ENCODE measurements around the gene MAP3K10. TPM values are rescaled to one million over a fixed set of nuclear protein-coding genes. Genes with fewer than 3 reads are reported as not detected.

Gene MAP3K10
- polyA plus RNA-seq, 1 donor from 2014 or later: 18.3 TPM

- TF ChIP-seq EZH2 (IDR thresholded peaks at IDR 0.05; ENCODE audit: borderline replicate concordance, insufficient read depth, low read length, poor library complexity, severe bottlenecking) (no peak), SMC3 (conservative IDR thresholded peaks at IDR 0.05; ENCODE audit: poor library complexity) (no peak), POLR2AphosphoS5 (IDR thresholded peaks at IDR 0.05) (no peak), CTCF (IDR thresholded peaks at IDR 0.05; ENCODE audit: poor library complexity, severe bottlenecking) (no peak), RAD21 (conservative IDR thresholded peaks at IDR 0.05) (no peak), EP300 (conservative IDR thresholded peaks at IDR 0.05; ENCODE audit: poor library complexity, severe bottlenecking) (no peak), TAF1 (IDR thresholded peaks at IDR 0.05; ENCODE audit: low read depth) (no peak), REST (IDR thresholded peaks at IDR 0.05; ENCODE audit: borderline replicate concordance) (no peak), MXI1 (conservative IDR thresholded peaks at IDR 0.05; ENCODE audit: poor library complexity, severe bottlenecking) (no peak)
- H3K79me2 ChIP-seq (replicated peaks; ENCODE audit: insufficient read depth, low read length): no peaks in the 10 kb centered on the region
- H3K9ac ChIP-seq (ENCODE audit: low read length): no peak overlapping the region
- H3K9me2 ChIP-seq (ENCODE audit: insufficient read depth, low read length): no peaks in the 10 kb centered on the region
- H3K36me3 ChIP-seq (ENCODE audit: insufficient read depth, low read length): no peaks in the 10 kb centered on the region
- H3K9me3 ChIP-seq (ENCODE audit: low read length): no peaks in the 10 kb centered on the region
- H4K20me1 ChIP-seq (ENCODE audit: insufficient read depth): no peaks in the 10 kb centered on the region
- H3F3A ChIP-seq (ENCODE audit: insufficient read depth, low read length, poor library complexity, severe bottlenecking): no peaks in the 10 kb centered on the region
- H3K27me3 ChIP-seq (ENCODE audit: insufficient read depth, low read depth, low read length): no peaks in the 10 kb centered on the region
- H3K27ac ChIP-seq (ENCODE audit: low read length): no peak overlapping the region
- no peak overlapping the region for H3K4me2 ChIP-seq (ENCODE audit: low read length)
- no peak overlapping the region for H2AFZ ChIP-seq (ENCODE audit: low read depth, low read length)
- H3K4me3 ChIP-seq (ENCODE audit: low read length): no peak overlapping the region
These were observed 45.1 kb downstream of the MAP3K10 start for GRCh38 chr19:40236366-40236765.

GRCh38 chr19:40237791-40238190 lies 46.6 kb downstream of the MAP3K10 start:
- no peak for TF ChIP-seq SMC3 (conservative IDR thresholded peaks at IDR 0.05; ENCODE audit: poor library complexity)
- Histone ChIP-seq H3K27ac (ENCODE audit: low read length) (no peak overlapping the region), H3K4me3 (ENCODE audit: low read length) (no peak overlapping the region), H3K9me2 (ENCODE audit: insufficient read depth, low read length) (no peaks in the 10 kb centered on the region), H3K79me2 (replicated peaks; ENCODE audit: insufficient read depth, low read length) (no peaks in the 10 kb centered on the region), H3K9ac (ENCODE audit: low read length) (no peak overlapping the region), H2AFZ (ENCODE audit: low read depth, low read length) (no peak overlapping the region), H3F3A (ENCODE audit: insufficient read depth, low read length, poor library complexity, severe bottlenecking) (no peaks in the 10 kb centered on the region), H3K9me3 (ENCODE audit: low read length) (no peaks in the 10 kb centered on the region), H3K4me2 (ENCODE audit: low read length) (no peak overlapping the region), H3K27me3 (ENCODE audit: insufficient read depth, low read depth, low read length) (no peaks in the 10 kb centered on the region), H4K20me1 (ENCODE audit: insufficient read depth) (no peaks in the 10 kb centered on the region), H3K36me3 (ENCODE audit: insufficient read depth, low read length) (no peaks in the 10 kb centered on the region)

GRCh38 chr19:40238775-40239174 lies 47.5 kb downstream of the MAP3K10 start:
- Histone ChIP-seq H3K9ac (ENCODE audit: low read length) (no peak overlapping the region), H3K27me3 (ENCODE audit: insufficient read depth, low read depth, low read length) (no peaks in the 10 kb centered on the region), H4K20me1 (ENCODE audit: insufficient read depth) (no peaks in the 10 kb centered on the region), H3K36me3 (ENCODE audit: insufficient read depth, low read length) (no peaks in the 10 kb centered on the region), H3K27ac (ENCODE audit: low read length) (no peak overlapping the region), H3F3A (ENCODE audit: insufficient read depth, low read length, poor library complexity, severe bottlenecking) (no peaks in the 10 kb centered on the region), H3K9me2 (ENCODE audit: insufficient read depth, low read length) (no peaks in the 10 kb centered on the region), H3K79me2 (replicated peaks; ENCODE audit: insufficient read depth, low read length) (no peaks in the 10 kb centered on the region), H3K4me3 (ENCODE audit: low read length) (no peak overlapping the region), H2AFZ (ENCODE audit: low read depth, low read length) (no peak overlapping the region), H3K9me3 (ENCODE audit: low read length) (no peaks in the 10 kb centered on the region), H3K4me2 (ENCODE audit: low read length) (no peak overlapping the region)
- no peak for TF ChIP-seq TAF1 (IDR thresholded peaks at IDR 0.05; ENCODE audit: low read depth)
- no peak for TF ChIP-seq CTCF (IDR thresholded peaks at IDR 0.05; ENCODE audit: poor library complexity, severe bottlenecking)
- no peak for TF ChIP-seq SMC3 (conservative IDR thresholded peaks at IDR 0.05; ENCODE audit: poor library complexity)
- TF ChIP-seq RAD21 (conservative IDR thresholded peaks at IDR 0.05): no peak
- no peak for TF ChIP-seq EZH2 (IDR thresholded peaks at IDR 0.05; ENCODE audit: borderline replicate concordance, insufficient read depth, low read length, poor library complexity, severe bottlenecking)
- TF ChIP-seq EP300 (conservative IDR thresholded peaks at IDR 0.05; ENCODE audit: poor library complexity, severe bottlenecking): no peak

Measured in neural cell (in vitro differentiated cells).